ENCODE data around the gene PCNX3. TPM values are rescaled to one million over a fixed set of nuclear protein-coding genes. Genes with fewer than 3 reads are reported as not detected.

The PCNX3 gene
- total and polyA plus RNA-seq, 2 of the 4 experiments (the other 2 are of a cell fraction) = 5.6 to 33.2 TPM

DNA sequence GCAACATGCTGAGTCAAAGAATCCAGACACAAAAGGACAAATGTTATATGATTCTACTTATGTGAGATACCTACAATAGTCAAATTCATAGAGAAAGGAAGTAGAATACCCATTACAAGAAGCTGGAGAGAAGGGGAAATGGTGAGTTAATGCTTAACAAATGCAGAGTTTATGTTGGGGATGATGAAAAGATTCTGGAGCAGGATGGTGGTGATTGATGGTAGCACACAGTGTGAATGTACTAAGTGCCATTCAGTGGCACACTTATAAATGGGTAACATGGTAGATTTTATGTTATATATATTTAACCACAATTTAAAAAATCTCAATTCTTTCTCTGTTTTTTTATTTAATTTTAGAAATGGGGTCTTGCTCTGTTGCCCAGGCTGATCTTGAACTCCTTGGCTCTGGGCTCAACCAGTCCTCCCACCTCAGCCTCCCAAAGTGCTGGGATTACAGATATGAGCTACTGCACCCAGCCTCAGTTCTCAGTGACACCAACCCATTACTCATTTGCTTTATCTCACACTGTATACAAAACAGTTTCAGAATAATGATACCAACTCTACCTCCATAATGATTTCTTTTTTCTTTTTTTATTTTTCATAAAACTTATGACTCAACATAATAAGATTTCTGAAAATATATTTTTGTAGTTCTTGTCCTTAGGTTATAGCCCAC is 56.7 kb downstream of the PCNX3 start:
- no peak overlapping the region for H3K27ac ChIP-seq (ENCODE audit: insufficient read depth, low read length)
- H3K9ac ChIP-seq (ENCODE audit: low read depth, low read length) = no peak overlapping the region
- no peak overlapping the region for H4K8ac ChIP-seq (ENCODE audit: low read depth in 2 of 2, low read length in 2 of 2)
- H2BK15ac ChIP-seq (ENCODE audit: low read depth, low read length) = no peak overlapping the region
- H3K9me1 ChIP-seq (ENCODE audit: insufficient read depth, low read length) = no peaks in the 10 kb centered on the region
- no peak overlapping the region for H2BK5ac ChIP-seq (ENCODE audit: low read depth, low read length, poor library complexity, severe bottlenecking)
- intact Hi-C loops (cut with micrococcal nuclease) = no loop called here
- no peak overlapping the region for H3K56ac ChIP-seq (ENCODE audit: extremely low read depth, insufficient read depth, low read length)
- no peak overlapping the region for H4K91ac ChIP-seq (ENCODE audit: insufficient read depth, low read depth, low read length)
- H3K9me3 ChIP-seq (ENCODE audit: control insufficient read depth, insufficient read depth, low read length) = no peaks in the 10 kb centered on the region
- no peak overlapping the region for H2AK9ac ChIP-seq (replicated peaks; ENCODE audit: low read depth, low read length, poor library complexity)
- H3K27me3 ChIP-seq (ENCODE audit: control insufficient read depth, insufficient read depth, low read length) = no peaks in the 10 kb centered on the region
- H3K4ac ChIP-seq (ENCODE audit: low read depth, low read length) = no peak overlapping the region
- ATAC-seq (ENCODE audit: low read depth) (no peak), DNase-seq (no peak)
- H2AK5ac ChIP-seq (ENCODE audit: low read depth, low read length) = no peak overlapping the region
- no peak overlapping the region for H4K5ac ChIP-seq (ENCODE audit: low read depth, low read length)
- no peak overlapping the region for H3K23ac ChIP-seq (ENCODE audit: low read depth, low read length)
- CTCF ChIA-PET = no interaction called here
- no TSS peak for BruUV-seq (replicated peaks)
- H2AFZ ChIP-seq (replicated peaks; ENCODE audit: low read length, poor library complexity) = no peak overlapping the region
- no peaks in the 10 kb centered on the region for H3K79me1 ChIP-seq (ENCODE audit: low read depth in 1 of 2, low read length in 2 of 2)
- H3K4me2 ChIP-seq (ENCODE audit: low read depth, low read length) = no peak overlapping the region
- H3K14ac ChIP-seq (replicated peaks; ENCODE audit: low read depth, low read length) = no peak overlapping the region
- POLR2A ChIA-PET (ENCODE audit: unreplicated experiment) = no interaction called here
- H2BK120ac ChIP-seq (ENCODE audit: low read depth, low read length) = no peak overlapping the region
- no peaks in the 10 kb centered on the region for H4K20me1 ChIP-seq (ENCODE audit: insufficient read depth, low read length)
- no peaks in the 10 kb centered on the region for H3K36me3 ChIP-seq (ENCODE audit: control insufficient read depth, insufficient read depth, low read length)
- H2BK20ac ChIP-seq (ENCODE audit: low read depth, low read length) = no peak overlapping the region
- in situ Hi-C loops (cut with MboI; ENCODE audit: low sequenced_read_pairs) = no loop called here
- dilution Hi-C loops (cut with HindIII; ENCODE audit: low sequenced_read_pairs, unreplicated experiment) = no loop called here
- no peak overlapping the region for H3K4me3 ChIP-seq (ENCODE audit: insufficient read depth, low read depth, low read length)
- no peaks in the 10 kb centered on the region for H3K4me1 ChIP-seq (ENCODE audit: control insufficient read depth, insufficient read depth, low read length)
- no peak overlapping the region for H3K18ac ChIP-seq (ENCODE audit: low read depth, low read length)
- TF ChIP-seq FOS (IDR thresholded peaks at IDR 0.05; ENCODE audit: low read depth, low read length) = no peak
- TF ChIP-seq RFX5 (IDR thresholded peaks at IDR 0.05; ENCODE audit: low read depth, low read length) = no peak
- TF ChIP-seq ELK1 (IDR thresholded peaks at IDR 0.05; ENCODE audit: borderline replicate concordance, low read depth, low read length) = no peak
- no peak for TF ChIP-seq POLR2A (IDR thresholded peaks at IDR 0.05; ENCODE audit: low read depth, low read length)
- TF ChIP-seq CEBPB (IDR thresholded peaks at IDR 0.05; ENCODE audit: low read depth, low read length) = no peak
